KMS-11 (cell line): ENCODE data around the gene UHMK1.

Experiments
- H2AFZ ChIP-seq: fragments of 200-600 bp; sonication (generic); 2 replicates; pipeline ENCODE4 v1.6.1; 2016; ENCODE audit warnings: antibody characterized with exemption, mixed run types, low read depth
- H3K27ac ChIP-seq: fragments of 200-600 bp; sonication (generic); 2 replicates; pipeline ENCODE4 v1.6.1; 2016; ENCODE audit warnings: mild to moderate bottlenecking, mixed run types
- H3K27me3 ChIP-seq: fragments of 200-600 bp; sonication (generic); 2 replicates; pipeline ENCODE4 v1.6.1; 2017; ENCODE audit warnings: mild to moderate bottlenecking, low read depth, mixed run types, moderate library complexity; ENCODE audit not compliant: insufficient read depth
- H3K36me3 ChIP-seq: fragments of 200-600 bp; sonication (generic); 2 replicates; pipeline ENCODE4 v1.6.1; 2017; ENCODE audit warnings: mild to moderate bottlenecking, mixed run types; ENCODE audit not compliant: insufficient read depth
- H3K4me1 ChIP-seq: fragments of 200-600 bp; sonication (generic); 2 replicates; pipeline ENCODE4 v1.6.1; 2016; ENCODE audit warnings: mild to moderate bottlenecking, low read depth, mixed run types; ENCODE audit not compliant: poor library complexity, severe bottlenecking
- H3K4me2 ChIP-seq: fragments of 200-600 bp; sonication (generic); 2 replicates; pipeline ENCODE4 v1.7.0; 2016; ENCODE audit warnings: mild to moderate bottlenecking, mixed run types
- H3K4me3 ChIP-seq: fragments of 200-600 bp; sonication (generic); IDR thresholded peaks from 2 replicates; pipeline ENCODE4 v1.6.1; 2017; ENCODE audit warnings: low read depth, low read length, mixed read lengths; ENCODE audit not compliant: insufficient read depth
- H3K79me2 ChIP-seq: fragments of 200-600 bp; sonication (generic); 2 replicates; pipeline ENCODE4 v1.6.1; 2016; ENCODE audit warnings: low read depth, mixed run types; ENCODE audit not compliant: insufficient read depth
- H3K9ac ChIP-seq: fragments of 200-600 bp; sonication (generic); 2 replicates; pipeline ENCODE4 v1.6.1; 2016; ENCODE audit warnings: mild to moderate bottlenecking, mixed run types
- H4K20me1 ChIP-seq: fragments of 200-600 bp; sonication (generic); 2 replicates; pipeline ENCODE4 v1.6.1; 2016; ENCODE audit warnings: mild to moderate bottlenecking, mixed run types; ENCODE audit not compliant: insufficient read depth
- CTCF ChIP-seq: fragments of 200-600 bp; sonication (generic); conservative IDR thresholded peaks from 2 replicates; pipeline ENCODE4 v1.6.1; 2017; ENCODE audit warnings: low read depth, mild to moderate bottlenecking, antibody characterized with exemption, low read length, moderate library complexity, mixed read lengths

UHMK1 gene

GRCh38 chr1:162500805-162501204 is 3.2 kb downstream of the UHMK1 start:
- Histone ChIP-seq H3K4me2 (no peak overlapping the region; the same call in 1 of the 2 replicates), H4K20me1 (0 out of 2 replicates have a peak, but pooled peaks cover 5% of the 10 kb centered on the region), H3K9ac (no peak overlapping the region), H3K27ac (no peak overlapping the region), H3K27me3 (no peaks in the 10 kb centered on the region), H3K4me1 (peaks cover 36% of the 10 kb centered on the region), H3K79me2 (peaks cover 52% of the 10 kb centered on the region), H3K36me3 (peaks cover 34% of the 10 kb centered on the region; the same call in 1 of the 2 replicates), H2AFZ (no peak overlapping the region), H3K4me3 (no peak overlapping the region)
- no peak for TF ChIP-seq CTCF

- no peaks in the 10 kb centered on the region for H3K27me3 ChIP-seq
- peaks cover 53% of the 10 kb centered on the region for H3K79me2 ChIP-seq
- TF ChIP-seq CTCF, result no peak
- H3K36me3 ChIP-seq, result peaks cover 37% of the 10 kb centered on the region; the same call in 1 of the 2 replicates
- H3K4me1 ChIP-seq, result peaks cover 34% of the 10 kb centered on the region
- H3K9ac ChIP-seq, result no peak overlapping the region
- no peak overlapping the region for H3K27ac ChIP-seq
- no peak overlapping the region for H3K4me2 ChIP-seq
- no peak overlapping the region for H2AFZ ChIP-seq
- 0 out of 2 replicates have a peak, but pooled peaks cover 5% of the 10 kb centered on the region for H4K20me1 ChIP-seq
- H3K4me3 ChIP-seq, result no peak overlapping the region
Measured at GRCh38 chr1:162502077-162502476, 4.5 kb downstream of the UHMK1 start.

GRCh38 chr1:162502928-162503327 is 5.3 kb downstream of the UHMK1 start:
- no peak for TF ChIP-seq CTCF
- Histone ChIP-seq H2AFZ (no peak overlapping the region), H3K4me3 (no peak overlapping the region), H3K79me2 (peaks cover 49% of the 10 kb centered on the region), H3K27ac (no peak overlapping the region), H4K20me1 (0 out of 2 replicates have a peak, but pooled peaks cover 5% of the 10 kb centered on the region), H3K27me3 (no peaks in the 10 kb centered on the region), H3K4me1 (peaks cover 33% of the 10 kb centered on the region), H3K4me2 (no peak overlapping the region), H3K9ac (no peak overlapping the region), H3K36me3 (peaks cover 37% of the 10 kb centered on the region; the same call in 1 of the 2 replicates)

- no peak for TF ChIP-seq CTCF
- H3K36me3 ChIP-seq, result peaks cover 6% of the 10 kb centered on the region; the same call in 1 of the 2 replicates
Measured at GRCh38 chr1:162527314-162527713, 29.7 kb downstream of the UHMK1 start.

More at GRCh38 chr1:162527314-162527713, 29.7 kb downstream of the UHMK1 start:
- Histone ChIP-seq H3K27me3 (no peaks in the 10 kb centered on the region), H3K4me1 (peaks cover 34% of the 10 kb centered on the region), H3K4me2 (no peak overlapping the region), H3K9ac (no peak overlapping the region), H3K4me3 (no peak overlapping the region), H3K79me2 (no peaks in the 10 kb centered on the region; the same call in 1 of the 2 replicates), H3K27ac (no peak overlapping the region), H2AFZ (no peak overlapping the region), H4K20me1 (no peaks in the 10 kb centered on the region)
